HEK293T (cell line): ENCODE data around the gene COL4A4.

ENCODE experiments used
- CTCF ChIA-PET: fragments of 350-600 bp; formaldehyde crosslinking; extraction: SDS; loops from one replicate; lab custom pipeline; 2021; ENCODE audit warnings: antibody characterized with exemption, inconsistent platforms; lab: Yijun Ruan, JAX
- POLR2A ChIA-PET: fragments of 350-600 bp; formaldehyde crosslinking; extraction: SDS; loops from one replicate; lab custom pipeline; 2020; ENCODE audit warnings: antibody characterized with exemption, inconsistent platforms; lab: Yijun Ruan, JAX
- DNase-seq: peaks from one replicate; pipeline ENCODE4 v3.0.0; 2012; ENCODE audit warnings: mixed read lengths; ENCODE audit errors: extremely low spot score
- ARNT ChIP-seq: fragments of 450-650 bp; IDR thresholded peaks from 2 replicates; pipeline ENCODE4 v1.6.1; 2017; ENCODE audit warnings: mild to moderate bottlenecking
- BHLHE40 ChIP-seq: fragments of 450-650 bp; IDR thresholded peaks from 2 replicates; pipeline ENCODE4 v1.6.1; 2016; ENCODE audit warnings: mild to moderate bottlenecking, moderate library complexity, borderline replicate concordance
- CTBP1 ChIP-seq: fragments of 450-650 bp; IDR thresholded peaks from 2 replicates; pipeline ENCODE4 v1.6.1; 2016; ENCODE audit warnings: borderline replicate concordance
- ELF4 ChIP-seq: fragments of 450-650 bp; IDR thresholded peaks from 2 replicates; pipeline ENCODE4 v1.6.1; 2017; ENCODE audit warnings: antibody characterized with exemption
- FOXA1 ChIP-seq: fragments of 450-650 bp; IDR thresholded peaks from 2 replicates; pipeline ENCODE4 v1.6.1; 2016; ENCODE audit warnings: mild to moderate bottlenecking
- FOXK2 ChIP-seq: fragments of 450-650 bp; IDR thresholded peaks from 2 replicates; pipeline ENCODE4 v1.6.1; 2016; ENCODE audit warnings: mild to moderate bottlenecking
- FOXM1 ChIP-seq: fragments of 450-650 bp; IDR thresholded peaks from 2 replicates; pipeline ENCODE4 v1.6.1; 2017; ENCODE audit warnings: mild to moderate bottlenecking, borderline replicate concordance
- HDGF ChIP-seq: fragments of 450-650 bp; IDR thresholded peaks from 2 replicates; pipeline ENCODE4 v1.6.1; 2017; ENCODE audit warnings: antibody characterized with exemption, borderline replicate concordance
- L3MBTL2 ChIP-seq: fragments of 450-650 bp; conservative IDR thresholded peaks from 2 replicates; pipeline ENCODE4 v1.6.1; 2016; ENCODE audit warnings: mild to moderate bottlenecking
- LEF1 ChIP-seq: fragments of 450-650 bp; IDR thresholded peaks from 2 replicates; pipeline ENCODE4 v1.6.1; 2017; ENCODE audit warnings: mild to moderate bottlenecking, borderline replicate concordance
- NFRKB ChIP-seq: fragments of 450-650 bp; IDR thresholded peaks from 2 replicates; pipeline ENCODE4 v1.6.1; 2016; ENCODE audit warnings: mild to moderate bottlenecking, moderate library complexity
- SP1 ChIP-seq: fragments of 450-650 bp; IDR thresholded peaks from 2 replicates; pipeline ENCODE4 v1.6.1; 2017
- SUZ12 ChIP-seq: fragments of 450-650 bp; IDR thresholded peaks from 2 replicates; pipeline ENCODE4 v1.6.1; 2016; ENCODE audit warnings: mild to moderate bottlenecking
- TARDBP ChIP-seq: fragments of 450-650 bp; IDR thresholded peaks from 2 replicates; pipeline ENCODE4 v1.6.1; 2016
- ZNF384 ChIP-seq: fragments of 450-650 bp; IDR thresholded peaks from 2 replicates; pipeline ENCODE4 v1.6.1; 2016
- TF ChIP-seq, protein P1 (sequence below): fragments of 450-650 bp; IDR thresholded peaks from 2 replicates; pipeline ENCODE4 v1.6.1; 2016

The COL4A4 gene

DNA sequence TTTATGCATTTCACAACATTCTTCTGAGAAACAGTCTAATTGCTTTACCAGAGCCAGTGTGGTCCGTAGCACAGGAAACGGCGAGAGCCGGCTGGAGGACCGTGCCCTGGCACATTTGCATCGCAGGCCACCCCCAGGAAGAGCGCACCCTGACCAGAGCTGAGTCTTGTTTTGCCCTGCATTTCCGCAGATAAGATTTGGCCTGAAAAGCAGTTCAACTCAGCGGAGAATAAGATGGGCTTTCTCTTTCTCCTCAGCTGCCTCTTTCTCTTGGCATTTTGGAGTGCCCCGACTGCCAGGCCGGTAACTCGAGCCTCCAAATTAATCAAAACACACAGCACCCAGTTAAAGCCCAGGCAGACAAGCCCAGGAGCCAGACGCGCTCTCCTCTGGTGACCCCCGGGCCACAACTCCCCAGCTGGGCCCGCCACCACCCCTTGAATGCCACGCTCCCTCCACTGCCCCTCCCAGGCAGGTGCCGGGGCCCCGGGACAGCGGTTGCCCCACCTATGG is 464 bp downstream of the COL4A4 start:
- ChIA-PET POLR2A (no interaction called here), CTCF (no interaction called here)
- TF ChIP-seq BHLHE40 (no peak), NFRKB (no peak), HDGF (no peak), SP1 (no peak), SUZ12 (no peak), TARDBP (no peak), L3MBTL2 (no peak), LEF1 (no peak), CTBP1 (no peak), ARNT (no peak)
- TF ChIP-seq, protein P1, sequence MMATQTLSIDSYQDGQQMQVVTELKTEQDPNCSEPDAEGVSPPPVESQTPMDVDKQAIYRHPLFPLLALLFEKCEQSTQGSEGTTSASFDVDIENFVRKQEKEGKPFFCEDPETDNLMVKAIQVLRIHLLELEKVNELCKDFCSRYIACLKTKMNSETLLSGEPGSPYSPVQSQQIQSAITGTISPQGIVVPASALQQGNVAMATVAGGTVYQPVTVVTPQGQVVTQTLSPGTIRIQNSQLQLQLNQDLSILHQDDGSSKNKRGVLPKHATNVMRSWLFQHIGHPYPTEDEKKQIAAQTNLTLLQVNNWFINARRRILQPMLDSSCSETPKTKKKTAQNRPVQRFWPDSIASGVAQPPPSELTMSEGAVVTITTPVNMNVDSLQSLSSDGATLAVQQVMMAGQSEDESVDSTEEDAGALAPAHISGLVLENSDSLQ: no peak
- DNase-seq: no peak

DNA sequence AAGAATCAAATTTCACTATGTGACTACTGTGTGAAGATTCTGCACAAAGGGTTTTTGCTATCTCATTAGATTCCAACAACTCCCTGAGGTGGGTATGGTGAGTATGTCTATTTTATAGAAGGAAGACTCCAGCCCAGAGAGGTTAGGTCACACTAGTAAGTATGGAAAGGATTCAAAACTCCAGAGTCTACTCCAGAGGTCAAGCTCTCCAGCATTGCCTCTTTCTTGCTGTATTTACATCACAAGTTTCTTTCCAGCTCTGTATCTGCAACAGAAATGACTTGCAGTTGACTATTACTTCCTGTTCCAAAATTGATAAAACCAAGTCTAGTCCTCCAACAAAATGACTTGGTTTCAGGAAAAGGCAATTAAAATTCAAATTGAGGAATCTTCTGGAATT is 2.1 kb downstream of the COL4A4 start:
- POLR2A ChIA-PET: no interaction called here
- TF ChIP-seq HDGF (no peak), NFRKB (no peak), TARDBP (no peak), BHLHE40 (no peak)
- CTCF ChIA-PET: no interaction called here
- no peak for DNase-seq

DNA sequence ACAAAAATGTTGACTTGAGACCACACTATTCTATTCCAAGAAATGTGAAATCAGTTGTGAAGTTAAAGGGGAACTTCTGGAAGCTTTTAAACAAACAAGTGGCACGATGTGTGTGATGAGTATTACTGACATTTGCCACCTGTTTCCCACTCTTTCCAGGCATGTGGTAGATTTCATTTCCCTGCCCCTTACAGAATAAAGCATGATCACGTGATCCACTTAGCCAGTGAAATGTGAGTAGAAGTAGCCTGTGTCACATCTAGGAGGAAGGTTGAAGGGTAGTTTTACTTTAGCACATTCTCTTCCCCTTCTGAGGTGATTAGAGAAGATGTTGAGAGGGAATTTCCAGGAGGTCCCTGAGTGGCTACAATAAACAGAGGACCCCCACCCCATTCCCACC is 3.8 kb downstream of the COL4A4 start:
- POLR2A ChIA-PET: no interaction called here
- DNase-seq: no peak
- CTCF ChIA-PET: interaction anchor here (0.7 kb wide), 1 partner anchor 79 kb away, joined by 3 read pairs; no protein-coding TSS in a partner anchor
- TF ChIP-seq L3MBTL2 (peak; percentile 46; the same call in 1 of the 2 replicates), ZNF384 (no peak)

DNA sequence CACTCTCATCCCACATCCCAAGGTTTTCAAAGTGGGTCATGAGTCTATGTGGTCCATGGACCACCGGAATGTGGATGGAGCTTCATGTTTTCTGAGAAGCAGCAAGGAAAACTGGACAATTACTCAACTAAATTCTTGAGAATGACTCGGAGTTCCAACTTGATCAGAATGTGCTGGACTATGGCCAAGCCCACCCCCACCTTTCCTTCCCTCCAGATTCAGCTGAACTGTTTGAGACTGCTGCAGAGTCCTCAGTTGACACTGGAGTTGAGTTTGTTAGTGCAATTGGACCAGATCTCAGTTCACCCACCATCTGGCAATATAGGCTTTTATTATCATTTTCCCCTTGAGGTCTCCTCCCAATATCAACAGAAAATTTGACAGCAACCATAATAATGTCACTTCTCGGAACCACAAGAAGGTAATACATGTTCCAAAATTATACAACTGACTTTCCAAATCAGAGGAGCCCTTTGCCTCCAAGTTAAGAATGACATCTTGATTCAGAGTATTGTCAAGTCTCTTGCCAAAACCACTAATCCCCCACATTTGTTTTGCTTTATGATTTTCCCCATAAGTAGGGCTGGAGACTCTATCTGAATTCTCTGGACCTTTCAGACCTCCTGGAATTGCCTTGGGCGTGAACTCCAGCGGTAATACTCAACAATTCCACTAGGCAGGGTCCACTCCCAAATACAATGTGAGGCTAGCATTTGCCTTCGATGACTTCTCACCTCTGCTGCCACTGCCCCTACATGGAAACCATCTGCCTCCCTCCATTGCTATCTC is 8.8 kb downstream of the COL4A4 start:
- TF ChIP-seq ELF4: no peak
- TF ChIP-seq, protein P1: no peak
- TF ChIP-seq NFRKB: no peak
- TF ChIP-seq ARNT: no peak
- no peak for TF ChIP-seq LEF1
- TF ChIP-seq FOXK2: no peak
- no peak for TF ChIP-seq SUZ12
- TF ChIP-seq HDGF: no peak
- TF ChIP-seq BHLHE40: no peak
- TF ChIP-seq L3MBTL2: no peak
- no peak for TF ChIP-seq FOXM1
- ChIA-PET CTCF (interaction anchor here (1.1 kb wide), 1 partner anchor 25 kb away, joined by 3 read pairs; no protein-coding TSS in a partner anchor), POLR2A (no interaction called here)
- no peak for DNase-seq

DNA sequence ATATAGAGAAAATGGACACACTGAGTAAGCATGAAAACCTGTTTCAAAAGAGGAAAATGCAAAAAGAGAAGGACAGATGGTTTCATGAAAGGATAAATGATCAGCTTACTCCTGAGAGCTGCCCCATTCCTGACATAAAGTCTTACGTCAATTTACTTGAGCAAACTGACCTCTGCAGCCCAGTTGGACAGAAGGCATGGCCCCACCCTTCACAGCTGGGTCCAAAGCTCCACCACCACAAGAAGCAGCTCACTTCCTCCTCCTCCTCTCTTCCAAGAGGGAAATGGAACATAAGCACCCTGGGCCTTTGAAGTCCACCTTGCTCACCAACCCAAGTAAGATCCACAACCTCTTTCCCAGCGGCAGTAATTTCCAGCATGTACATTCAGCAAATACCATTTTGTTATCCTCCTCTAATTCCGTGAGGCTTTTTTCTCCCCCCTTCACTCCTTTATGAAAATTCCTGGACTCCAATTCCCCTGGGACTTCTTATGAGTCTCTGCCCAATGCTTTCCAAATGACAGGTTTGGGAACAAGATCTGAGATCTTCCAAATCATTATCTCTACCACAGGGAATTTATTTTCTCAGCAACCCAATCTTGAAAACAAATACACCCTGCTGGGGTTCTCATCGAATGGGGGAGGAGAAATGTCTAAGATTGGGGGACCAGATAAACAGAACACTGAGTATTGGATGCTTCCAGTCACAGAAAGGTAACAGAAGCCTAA is 10.1 kb downstream of the COL4A4 start:
- ChIA-PET POLR2A (no interaction called here), CTCF (interaction anchor here (1.1 kb wide), 1 partner anchor 23 kb away, joined by 3 read pairs; no protein-coding TSS in a partner anchor)
- TF ChIP-seq HDGF (no peak), LEF1 (no peak), SP1 (no peak)
- DNase-seq: no peak

DNA sequence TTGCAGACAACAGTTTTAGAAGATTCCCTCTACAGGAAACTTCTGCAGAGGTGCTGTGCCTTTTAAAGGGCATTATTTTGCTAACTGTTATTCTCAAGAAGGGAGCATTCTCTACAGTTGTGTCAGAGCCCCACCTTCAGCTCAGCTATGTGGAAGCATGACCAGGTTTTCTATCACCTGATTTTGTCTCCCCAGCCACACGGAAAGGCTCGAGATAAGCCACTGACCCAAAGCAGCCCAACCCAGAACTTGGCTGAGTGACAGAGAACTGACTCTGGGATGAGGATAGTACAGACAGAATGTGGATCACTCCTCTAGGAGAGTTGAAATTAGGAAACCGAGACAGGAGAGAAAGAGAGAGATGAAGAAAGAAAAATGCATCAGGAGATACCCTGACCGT is 10.7 kb downstream of the COL4A4 start:
- no peak for TF ChIP-seq ARNT
- no peak for TF ChIP-seq SUZ12
- no peak for TF ChIP-seq CTBP1
- TF ChIP-seq FOXM1: no peak
- TF ChIP-seq BHLHE40: no peak
- no peak for TF ChIP-seq NFRKB
- TF ChIP-seq ZNF384: no peak
- ChIA-PET CTCF (no interaction called here), POLR2A (no interaction called here)
- DNase-seq: no peak

DNA sequence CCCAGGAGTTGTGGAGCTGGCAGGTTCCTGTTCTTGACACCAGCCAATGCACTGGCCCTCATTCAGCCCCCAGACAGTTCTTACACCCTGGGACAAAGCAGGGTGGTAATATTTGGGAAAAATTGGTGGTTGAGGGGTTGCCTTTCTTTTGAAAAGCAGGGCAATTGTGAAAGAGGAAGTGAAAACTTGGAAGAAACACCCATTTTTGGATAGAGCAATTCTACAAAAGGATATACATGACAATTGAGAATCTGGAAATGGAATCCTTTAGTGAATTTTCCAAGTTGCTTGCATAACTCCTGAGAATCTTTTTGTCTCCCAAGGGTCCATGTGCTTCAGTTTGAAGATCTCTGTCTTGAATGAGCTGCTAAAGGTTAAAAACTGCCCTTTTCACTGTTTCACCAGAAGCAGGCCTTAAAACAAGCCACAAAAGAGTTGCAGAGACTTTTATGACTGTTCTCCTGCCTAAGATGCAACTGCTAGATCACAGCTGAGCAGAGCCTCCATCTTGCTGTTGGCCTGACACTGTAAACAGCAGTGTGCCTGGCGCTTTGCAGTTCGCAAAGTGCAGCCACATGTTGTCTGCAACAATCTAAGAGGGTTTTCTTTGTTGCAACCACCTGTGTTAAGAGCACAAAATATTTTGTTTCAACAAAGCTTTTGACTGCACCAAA is 11.8 kb downstream of the COL4A4 start:
- POLR2A ChIA-PET: no interaction called here
- DNase-seq: no peak
- TF ChIP-seq HDGF: no peak
- no peak for TF ChIP-seq ELF4
- no peak for TF ChIP-seq ZNF384
- no peak for TF ChIP-seq FOXA1
- TF ChIP-seq, protein P1: no peak
- TF ChIP-seq NFRKB: no peak
- TF ChIP-seq TARDBP: no peak
- TF ChIP-seq BHLHE40: no peak
- TF ChIP-seq ARNT: no peak
- no peak for TF ChIP-seq CTBP1
- TF ChIP-seq SP1: no peak
- no peak for TF ChIP-seq FOXM1
- no peak for TF ChIP-seq FOXK2
- TF ChIP-seq L3MBTL2: no peak
- TF ChIP-seq LEF1: no peak
- TF ChIP-seq SUZ12: no peak
- CTCF ChIA-PET: no interaction called here
